ENCODE results near the gene ZDHHC7. TPM values are rescaled to one million over a fixed set of nuclear protein-coding genes. Genes with fewer than 3 reads are reported as not detected.
A peak's percentile ranks its signal among the peaks of the same experiment; 100 is the strongest.

ZDHHC7 gene
- total and polyA plus RNA-seq, 9 of the 15 experiments (the other 6 are each of a cell fraction or from before 2014, with no cell fraction given) = 1.7 to 49.7 (median 37.4) TPM

GRCh38 chr16:85048921-85049562, 37.7 kb upstream of the ZDHHC7 start (continued):
- TF ChIP-seq REST (IDR thresholded peaks at IDR 0.05; ENCODE audit: borderline replicate concordance) (no peak), REST (CRISPR knock-in tag; IDR thresholded peaks at IDR 0.05; ENCODE audit: low read depth) (no peak), ZNF175 (CRISPR knock-in tag; IDR thresholded peaks at IDR 0.05; ENCODE audit: low read depth) (no peak), SRSF1 (IDR thresholded peaks at IDR 0.05; ENCODE audit: low read depth, low read length) (no peak), ZNF232 (CRISPR knock-in tag; IDR thresholded peaks at IDR 0.05) (no peak), FOXA3 (CRISPR knock-in tag; conservative IDR thresholded peaks at IDR 0.05 in 1 of 2, IDR thresholded peaks at IDR 0.05 in 1 of 2) (0 out of 4 replicates have a peak, but pooled peaks of 1 of the 2 experiments have one; percentile 67), RB1 (IDR thresholded peaks at IDR 0.05; ENCODE audit: low read depth) (no peak), KDM5B (IDR thresholded peaks at IDR 0.05; ENCODE audit: insufficient replicate concordance, low read depth, low read length) (peak; percentile 41), FOXP1 (CRISPR knock-in tag; IDR thresholded peaks at IDR 0.05) (peak; percentile 32; the same call in 1 of the 2 replicates)
- TF ChIP-seq, protein P1, sequence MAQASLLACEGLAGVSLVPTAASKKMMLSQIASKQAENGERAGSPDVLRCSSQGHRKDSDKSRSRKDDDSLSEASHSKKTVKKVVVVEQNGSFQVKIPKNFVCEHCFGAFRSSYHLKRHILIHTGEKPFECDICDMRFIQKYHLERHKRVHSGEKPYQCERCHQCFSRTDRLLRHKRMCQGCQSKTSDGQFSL (CRISPR knock-in tag; IDR thresholded peaks at IDR 0.05) = 0 out of 2 replicates have a peak, but pooled peaks have one; percentile 19
- TF ChIP-seq, protein P1 (tag; IDR thresholded peaks at IDR 0.05) = 0 out of 4 replicates have a peak, but pooled peaks of 1 of the 2 experiments have one; percentile 24

Data from K562 (cell line).